Activated naive CD4-positive, alpha-beta T cell treated with anti-CD3 and anti-CD28 coated beads, Interleukin-2, amount 50 U/mL, for 72 hours (primary cell): Measurements from ENCODE around the gene SLITRK6. TPM values are rescaled to one million over a fixed set of nuclear protein-coding genes. Genes with fewer than 3 reads are reported as not detected.
"Not testable (repeated sequence)": the region's sequence is repeated elsewhere in the genome, so short reads cannot be mapped to it uniquely, and the experiment has no call there.

ENCODE experiments used
- ATAC-seq, 2 donors: fragments of 150-1000 bp; cut with Tn5 transposase; 2 replicates each; pipeline ENCODE4 v1.10.0; 2021; ENCODE audit warnings: mild to moderate bottlenecking in 2 of 2, moderate library complexity in 2 of 2
- DNase-seq, 2 donors: peaks; one replicate each; pipeline ENCODE4 v3.0.0; 2021 to 2022; ENCODE audit warnings: low spot score in 2 of 2
- H3K27ac Mint-ChIP-seq, 2 donors: one replicate each; pipeline ENCODE4 v1.8.0; 2022; ENCODE audit warnings: mild to moderate bottlenecking in 2 of 2, mixed read lengths in 2 of 2
- H3K36me3 Mint-ChIP-seq, 2 donors: one replicate each; pipeline ENCODE4 v1.8.0; 2022; ENCODE audit warnings: mixed read lengths in 2 of 2
- H3K9me3 Mint-ChIP-seq, 2 donors: one replicate each; pipeline ENCODE4 v1.8.0; 2022; ENCODE audit warnings: mixed read lengths in 2 of 2
- total RNA-seq, 2 donors: library from RNA; stranded (reverse); gene quantifications; one replicate each; pipeline ENCODE4 v1.2.3, GENCODE V29; 2022

Gene SLITRK6
- total RNA-seq, 2 donors from 2014 or later: not detected

- no peaks in the 10 kb centered on the region for H3K9me3 Mint-ChIP-seq
- DNase-seq: no peak
- no peaks in the 10 kb centered on the region for H3K36me3 Mint-ChIP-seq
- H3K27ac Mint-ChIP-seq: no peak overlapping the region
- ATAC-seq: no peak
These were observed 30.3 kb downstream of the SLITRK6 start for GRCh38 chr13:85768946-85769345.

- no peaks in the 10 kb centered on the region for H3K36me3 Mint-ChIP-seq
- H3K9me3 Mint-ChIP-seq: no peaks in the 10 kb centered on the region
- ATAC-seq (no peak), DNase-seq (no peak)
- H3K27ac Mint-ChIP-seq: no peak overlapping the region
These were observed 44.1 kb downstream of the SLITRK6 start for GRCh38 chr13:85755123-85755522.

GRCh38 chr13:85743201-85743770, 55.9 kb downstream of the SLITRK6 start:
- H3K36me3 Mint-ChIP-seq, H3K27ac Mint-ChIP-seq, DNase-seq, ATAC-seq, H3K9me3 Mint-ChIP-seq: not testable (repeated sequence)
